H1 (cell line): ENCODE measurements around the gene ADAM19. TPM values are rescaled to one million over a fixed set of nuclear protein-coding genes. Genes with fewer than 3 reads are reported as not detected.

Experiments
- CTCF ChIA-PET: fragments of 300-600 bp; sonication (Branson Sonifier 250); formaldehyde crosslinking; loops from one replicate; lab custom pipeline; 2021; ENCODE audit not compliant: partially characterized antibody; lab: Charles Lee
- POLR2A ChIA-PET: fragments of 300-600 bp; sonication (Branson Sonifier 250); formaldehyde crosslinking; loops from one replicate; lab custom pipeline; 2021; ENCODE audit warnings: inconsistent platforms; ENCODE audit not compliant: partially characterized antibody; lab: Charles Lee
- DNase-seq, 2 experiments: peaks; one replicate each; pipeline versions ENCODE4 v3.0.0 to v3.0.0-alpha.2; 2010 to 2022; ENCODE audit warnings: low spot score in 2 of 2, low read depth in 1 of 2, mixed read lengths in 1 of 2
- FAIRE-seq: peaks from 2 replicates; lab custom pipeline; 2011; peaks lifted over from hg19 to GRCh38; lab: Jason Lieb, UNC
- H2AFZ ChIP-seq: 2 replicates; pipeline ENCODE4 v1.8.1; 2012; ENCODE audit warnings: low read length, inconsistent platforms
- H2AK5ac ChIP-seq: 2 replicates; pipeline ENCODE4 v1.6.1; 2013; ENCODE audit warnings: low read depth, low read length
- H2BK120ac ChIP-seq: replicated peaks from 2 replicates; pipeline ENCODE3; 2013; ENCODE audit warnings: low read depth, low read length, inconsistent platforms
- H2BK12ac ChIP-seq: 2 replicates; pipeline ENCODE4 v1.6.1; 2013; ENCODE audit warnings: low read depth, low read length
- H2BK15ac ChIP-seq: 2 replicates; pipeline ENCODE4 v1.6.1; 2013; ENCODE audit warnings: low read length
- H2BK20ac ChIP-seq: 2 replicates; pipeline ENCODE4 v1.6.1; 2013; ENCODE audit warnings: low read length
- H2BK5ac ChIP-seq: 2 replicates; pipeline ENCODE4 v1.6.1; 2013; ENCODE audit warnings: low read depth, low read length
- H3K14ac ChIP-seq: 2 replicates; pipeline ENCODE4 v1.6.1; 2013; ENCODE audit warnings: inconsistent platforms; ENCODE audit not compliant: insufficient read length
- H3K18ac ChIP-seq: 2 replicates; pipeline ENCODE4 v1.6.1; 2013; ENCODE audit warnings: low read length; ENCODE audit errors: extremely low read depth
- H3K23ac ChIP-seq: 2 replicates; pipeline ENCODE4 v1.6.1; 2013; ENCODE audit warnings: inconsistent platforms; ENCODE audit not compliant: insufficient read length
- H3K23me2 ChIP-seq: 2 replicates; pipeline ENCODE4 v1.6.1; 2013; ENCODE audit warnings: low read depth, low read length
- H3K27ac ChIP-seq: 2 replicates; pipeline ENCODE4 v1.6.1; 2011; ENCODE audit warnings: low read depth, low read length, inconsistent platforms
- H3K27me3 ChIP-seq, 4 experiments: replicated peaks in 1 of 4; 1 replicate in 1 of 4; 2 replicates in 3 of 4; pipeline versions ENCODE4 v1.6.1 to v1.8.1; 2011 to 2013; ENCODE audit warnings: low read length in 3 of 4, mild to moderate bottlenecking in 3 of 4, inconsistent platforms in 2 of 4, mixed read lengths in 2 of 4, moderate library complexity in 1 of 4; ENCODE audit not compliant: control insufficient read depth in 3 of 4, insufficient read depth in 3 of 4; ENCODE audit errors: extremely low read depth in 1 of 4
- H3K36me3 ChIP-seq, 4 experiments: 2 replicates each; pipeline versions ENCODE4 v1.6.1 to v1.8.1; 2011 to 2013; ENCODE audit warnings: mild to moderate bottlenecking in 4 of 4, low read length in 3 of 4, moderate library complexity in 2 of 4, control low read depth in 1 of 4, inconsistent platforms in 1 of 4; ENCODE audit not compliant: insufficient read depth in 4 of 4, control insufficient read depth in 2 of 4
- H3K4ac ChIP-seq: replicated peaks from 2 replicates; pipeline ENCODE3; 2013; ENCODE audit warnings: low read length, low read depth, mixed read lengths, inconsistent platforms; ENCODE audit not compliant: insufficient read length
- H3K4me1 ChIP-seq, 4 experiments: replicated peaks in 1 of 4; 1 replicate in 1 of 4; 2 replicates in 3 of 4; pipeline versions ENCODE4 v1.6.1 to v1.8.1; 2011 to 2013; ENCODE audit warnings: low read length in 3 of 4, inconsistent platforms in 2 of 4, mixed read lengths in 1 of 4; ENCODE audit not compliant: insufficient read depth in 4 of 4, control insufficient read depth in 3 of 4
- H3K4me2 ChIP-seq, 2 experiments: 2 replicates each; pipeline versions ENCODE4 v1.6.1 to v1.8.1; 2011 to 2013; ENCODE audit warnings: low read depth in 2 of 2, low read length in 2 of 2, control low read depth in 1 of 2, inconsistent platforms in 1 of 2, mild to moderate bottlenecking in 1 of 2; ENCODE audit not compliant: insufficient read depth in 1 of 2
- H3K4me3 ChIP-seq, 4 experiments: fragments of 200-600, 300-600 bp in 1 of 4; sonication (generic), shearing (Covaris generic), sonication (Bioruptor Twin) in 1 of 4; 2 replicates each; pipeline versions ENCODE4 v1.5.1 to v1.8.1; 2011 to 2016; ENCODE audit warnings: low read length in 4 of 4, low read depth in 3 of 4, control low read depth in 2 of 4, inconsistent platforms in 2 of 4, mild to moderate bottlenecking in 2 of 4, mixed read lengths in 1 of 4, moderate library complexity in 1 of 4; ENCODE audit not compliant: insufficient read depth in 2 of 4; ENCODE audit errors: extremely low read depth in 1 of 4
- H3K56ac ChIP-seq: replicated peaks from 2 replicates; pipeline ENCODE3; 2013; ENCODE audit warnings: low read depth, mild to moderate bottlenecking, mixed read lengths, low read length, inconsistent platforms; ENCODE audit not compliant: insufficient read length
- H3K79me1 ChIP-seq: 2 replicates; pipeline ENCODE4 v1.6.1; 2013; ENCODE audit warnings: low read depth, low read length, control low read depth
- H3K79me2 ChIP-seq, 2 experiments: 2 replicates each; pipeline versions ENCODE4 v1.6.1 to v1.8.1; 2012 to 2013; ENCODE audit warnings: low read length in 2 of 2, mild to moderate bottlenecking in 2 of 2, inconsistent platforms in 1 of 2; ENCODE audit not compliant: insufficient read depth in 2 of 2, control insufficient read depth in 1 of 2
- H3K9ac ChIP-seq, 4 experiments: replicated peaks in 1 of 4; 1 replicate in 1 of 4; 2 replicates in 3 of 4; pipeline versions ENCODE4 v1.6.1 to v1.8.1; 2011 to 2013; ENCODE audit warnings: low read depth in 3 of 4, low read length in 3 of 4, control low read depth in 2 of 4, mild to moderate bottlenecking in 2 of 4, moderate library complexity in 2 of 4, inconsistent platforms in 1 of 4; ENCODE audit errors: extremely low read depth in 1 of 4
- H3K9me3 ChIP-seq, 2 experiments: 2 replicates each; pipeline versions ENCODE4 v1.6.1 to v1.8.1; 2012 to 2013; ENCODE audit warnings: mild to moderate bottlenecking in 2 of 2, moderate library complexity in 2 of 2, control low read depth in 1 of 2, inconsistent platforms in 1 of 2, low read depth in 1 of 2, low read length in 1 of 2, mixed read lengths in 1 of 2; ENCODE audit not compliant: insufficient read depth in 2 of 2
- H4K20me1 ChIP-seq, 2 experiments: replicated peaks in 1 of 2; 2 replicates each; pipeline versions ENCODE3 to v1.8.1; 2011 to 2013; ENCODE audit warnings: inconsistent platforms in 2 of 2, low read length in 2 of 2, mild to moderate bottlenecking in 1 of 2; ENCODE audit not compliant: insufficient read depth in 2 of 2, control insufficient read depth in 1 of 2
- H4K5ac ChIP-seq: 2 replicates; pipeline ENCODE4 v1.6.1; 2013; ENCODE audit warnings: low read length, low read depth, mixed read lengths, inconsistent platforms; ENCODE audit not compliant: insufficient read length
- H4K8ac ChIP-seq: 2 replicates; pipeline ENCODE4 v1.8.0; 2013; ENCODE audit warnings: mild to moderate bottlenecking, moderate library complexity, low read length, inconsistent platforms; ENCODE audit not compliant: insufficient read depth; ENCODE audit errors: extremely low read depth
- H4K91ac ChIP-seq: replicated peaks from 2 replicates; pipeline ENCODE3; 2013; ENCODE audit warnings: low read length, mixed read lengths, inconsistent platforms; ENCODE audit not compliant: insufficient read length
- ASH2L ChIP-seq: fragments of 200-600, 300-600 bp; sonication (generic); IDR thresholded peaks from one replicate; pipeline ENCODE4 v1.7.1; 2017; ENCODE audit warnings: low read length
- JUND ChIP-seq: IDR thresholded peaks from 2 replicates; pipeline ENCODE4 v1.6.1; 2011; ENCODE audit warnings: mild to moderate bottlenecking, improper control_type of control experiment, low read length
- WGBS, 2 experiments: shearing (Covaris generic) in 1 of 2; methylation state at CpG; one replicate each; pipeline versions ENCODE4 v1.1.6 to v1.1.7; 2013 to 2015; ENCODE audit warnings: low lambda C conversion rate in 2 of 2, mixed read lengths in 2 of 2, inconsistent platforms in 1 of 2, low coverage in 1 of 2, missing lambda C conversion rate in 1 of 2; ENCODE audit not compliant: insufficient replicate concordance in 2 of 2, insufficient coverage in 1 of 2, insufficient read length in 1 of 2; ENCODE audit errors: extremely low coverage in 1 of 2, missing lambda C conversion rate in 1 of 2; 5-methylcytosine and 5-hydroxymethylcytosine counted together
- polyA plus RNA-seq, 7 experiments: library from polyadenylated mRNA; depleted of rRNA in 3 of 7; stranded (reverse) in 5 of 7; unstranded in 2 of 7; fragments of >200 nt in 5 of 7; fragments of 200-250 nt in 2 of 7; gene quantifications; 1 replicate in 5 of 7; 2 replicates in 1 of 7; 4 replicates in 1 of 7; pipeline versions ENCODE4 v1.2.1 to v1.2.3, GENCODE V29; 2011 to 2013; ENCODE audit warnings: missing spikeins in 2 of 7, mixed read lengths in 2 of 7
- total RNA-seq: library from RNA; stranded (reverse); fragmentation: NEBNext Ultra II Directional; extraction: Animal tissue kit (Norgen Biotek cat#: 25700); gene quantifications from 2 replicates; pipeline ENCODE4 v1.2.1, GENCODE V29; 2021

The ADAM19 gene
- total and polyA plus RNA-seq, 2 of the 8 experiments (the other 6 are each of a cell fraction or from before 2014, with no cell fraction given): 6.5 to 22.7 TPM

DNA sequence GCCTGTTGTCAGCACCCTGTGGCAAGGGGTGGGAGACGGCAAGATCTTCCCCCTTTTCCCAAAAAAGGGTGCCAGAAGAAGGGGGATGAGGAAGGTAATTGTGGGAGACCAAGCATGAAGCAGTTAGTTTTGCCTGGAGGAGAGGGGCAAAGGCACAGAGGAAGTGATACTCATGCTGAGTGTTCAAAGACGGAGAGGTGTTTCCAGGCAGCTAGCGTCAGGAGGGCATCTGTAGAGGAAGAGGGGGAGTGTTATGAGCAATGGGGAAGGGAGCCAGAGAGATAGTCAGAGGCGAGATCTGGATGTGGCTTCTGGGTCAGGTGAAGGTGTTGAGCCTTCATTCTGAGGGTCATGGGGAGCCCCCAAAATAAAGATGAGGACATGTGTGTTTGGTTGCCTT lies 26.9 kb upstream of the ADAM19 start:
- Histone ChIP-seq H4K20me1 (no peaks in the 10 kb centered on the region), H2BK12ac (no peak overlapping the region), H3K27ac (no peak overlapping the region), H3K4me3 (no peak overlapping the region), H3K14ac (no peak overlapping the region), H2BK5ac (no peak overlapping the region), H3K9me3 (no peaks in the 10 kb centered on the region), H2BK20ac (no peak overlapping the region), H2BK120ac (no peak overlapping the region), H4K8ac (no peak overlapping the region), H3K27me3 (no peaks in the 10 kb centered on the region), H3K23ac (no peak overlapping the region), H3K4ac (no peak overlapping the region), H3K4me1 (no peaks in the 10 kb centered on the region), H2AFZ (no peak overlapping the region; the same call in 1 of the 2 replicates), H3K36me3 (no peaks in the 10 kb centered on the region), H2AK5ac (no peak overlapping the region), H3K18ac (no peak overlapping the region), H3K79me1 (no peaks in the 10 kb centered on the region), H2BK15ac (no peak overlapping the region), H4K5ac (no peak overlapping the region), H3K79me2 (no peaks in the 10 kb centered on the region), H3K9ac (no peak overlapping the region), H3K4me2 (no peak overlapping the region), H3K56ac (no peak overlapping the region), H4K91ac (no peak overlapping the region), H3K23me2 (0 out of 2 replicates have a peak, but pooled peaks cover 2% of the 10 kb centered on the region)
- 85% methylated on average over 4 of the region's 4 CpGs; no CpG with 5 or more reads in 1 of the 2 experiments for WGBS, 2 experiments
- no peak for FAIRE-seq
- CTCF ChIA-PET: no interaction called here
- POLR2A ChIA-PET: no interaction called here
- no peak for DNase-seq
- TF ChIP-seq ASH2L: no peak
- TF ChIP-seq JUND: no peak
